ENCODE results near the gene GLTPD2. TPM values are rescaled to one million over a fixed set of nuclear protein-coding genes. Genes with fewer than 3 reads are reported as not detected.

GLTPD2 gene
- total RNA-seq: not detected

GRCh38 chr17:4788807-4789700 is at the start of gene GLTPD2:
Gene GLTPD2, plus strand, starts transcription at chr17:4788964. Its CDS starts 48 bp downstream, at chr17:4789012.

GRCh38 chr17:4739122-4740024 is 49.4 kb upstream of the GLTPD2 start, which contains the start of the genes CXCL16 and ZMYND15:
Gene CXCL16, minus strand, starts transcription at chr17:4739928. Its CDS starts 589 bp downstream, at chr17:4739339.
Gene ZMYND15, plus strand, starts transcription at chr17:4739833. Its CDS starts 716 bp downstream, at chr17:4740549.

GRCh38 chr17:4771519-4772234 is 17.1 kb upstream of the GLTPD2 start, which contains the start of gene TM4SF5:
Gene TM4SF5, plus strand, starts transcription at chr17:4771886. Its CDS starts 37 bp downstream, at chr17:4771923.

GRCh38 chr17:4786106-4786511 is 2.7 kb upstream of the GLTPD2 start, which contains the start of gene VMO1:
Gene VMO1, minus strand, starts transcription at chr17:4786364. Its CDS starts 12 bp downstream, at chr17:4786352.

GRCh38 chr17:4802228-4802627 is 13.5 kb downstream of the GLTPD2 start, which contains the start of gene C17orf114:
Gene C17orf114, minus strand, starts transcription at chr17:4802328.

GRCh38 chr17:4806777-4807604 is 18.2 kb downstream of the GLTPD2 start, which contains the start of gene PLD2:
Gene PLD2, plus strand, starts transcription at chr17:4807152. Its CDS starts 621 bp downstream, at chr17:4807773.

GRCh38 chr17:4833178-4833940 is 44.6 kb downstream of the GLTPD2 start, which contains the start of gene MINK1:
Gene MINK1, plus strand, starts transcription at chr17:4833340. Its CDS starts 244 bp downstream, at chr17:4833584.

Other genes starting within 250 kb of the GLTPD2 start
- 34.9 TPM for gene MYBBP1A, start 233.6 kb upstream of the GLTPD2 start, total RNA-seq
- 6.9 TPM for gene GGT6, start 228.4 kb upstream of the GLTPD2 start, total RNA-seq
- 17.4 TPM for gene SMTNL2, start 204.4 kb upstream of the GLTPD2 start, total RNA-seq
- 2.9 TPM for gene ALOX15, start 147.3 kb upstream of the GLTPD2 start, total RNA-seq
- 53.7 TPM for gene PELP1, start 84.8 kb upstream of the GLTPD2 start, total RNA-seq
- 18.0 TPM for gene ARRB2, start 78.3 kb upstream of the GLTPD2 start, total RNA-seq
- gene MED11, start 57.5 kb upstream of the GLTPD2 start, total RNA-seq: 14.5 TPM
- 0.27 TPM for gene ZMYND15, start 49.1 kb upstream of the GLTPD2 start, total RNA-seq
- gene CXCL16, start 49.0 kb upstream of the GLTPD2 start, total RNA-seq: 9.7 TPM
- gene TM4SF5, start 17.1 kb upstream of the GLTPD2 start, total RNA-seq: not detected
- gene VMO1, start 2.6 kb upstream of the GLTPD2 start, total RNA-seq: 2.3 TPM
- 76.9 TPM for gene PSMB6, start 7.2 kb downstream of the GLTPD2 start, total RNA-seq
- 24.4 TPM for gene PLD2, start 18.2 kb downstream of the GLTPD2 start, total RNA-seq
- gene MINK1, start 44.4 kb downstream of the GLTPD2 start, total RNA-seq: 76.7 TPM
- gene C17orf107, start 110.6 kb downstream of the GLTPD2 start, total RNA-seq: 9.5 TPM
- 0.44 TPM for gene CHRNE, start 114.1 kb downstream of the GLTPD2 start, total RNA-seq
- gene GP1BA, start 143.3 kb downstream of the GLTPD2 start, total RNA-seq: 0.22 TPM
- 51.3 TPM for gene SLC25A11, start 151.1 kb downstream of the GLTPD2 start, total RNA-seq
- 35.5 TPM for gene RNF167, start 151.3 kb downstream of the GLTPD2 start, total RNA-seq
- 177 TPM for gene PFN1, start 159.6 kb downstream of the GLTPD2 start, total RNA-seq
- 174 TPM for gene ENO3, start 162.2 kb downstream of the GLTPD2 start, total RNA-seq
- gene SPAG7, start 178.9 kb downstream of the GLTPD2 start, total RNA-seq: 42.4 TPM
- 13.4 TPM for gene CAMTA2, start 198.7 kb downstream of the GLTPD2 start, total RNA-seq
- gene INCA1, start 208.6 kb downstream of the GLTPD2 start, total RNA-seq: 1.3 TPM
- gene KIF1C, start 209.0 kb downstream of the GLTPD2 start, total RNA-seq: 32.3 TPM
- not detected for gene SLC52A1, start 246.5 kb downstream of the GLTPD2 start, total RNA-seq

Data from camera-type eye (tissue), 1 donor.